ENCODE measurements around the gene LRRC1.

- no peak for TF ChIP-seq POLR2A (IDR thresholded peaks at IDR 0.05)
- TF ChIP-seq CTCF (IDR thresholded peaks at IDR 0.05) = no peak
Observed at GRCh38 chr6:53805016-53805415, 10.2 kb downstream of the LRRC1 start.
